HG03565 (cell line): ENCODE results near the gene PI16.

ENCODE experiments used
- ATAC-seq: cut with Tn5 transposase; IDR thresholded peaks from one replicate; pipeline ENCODE4 v1.9.1; 2021; ENCODE audit warnings: mild to moderate bottlenecking, moderate library complexity; ENCODE audit not compliant: unreplicated experiment

Gene PI16, protein sequence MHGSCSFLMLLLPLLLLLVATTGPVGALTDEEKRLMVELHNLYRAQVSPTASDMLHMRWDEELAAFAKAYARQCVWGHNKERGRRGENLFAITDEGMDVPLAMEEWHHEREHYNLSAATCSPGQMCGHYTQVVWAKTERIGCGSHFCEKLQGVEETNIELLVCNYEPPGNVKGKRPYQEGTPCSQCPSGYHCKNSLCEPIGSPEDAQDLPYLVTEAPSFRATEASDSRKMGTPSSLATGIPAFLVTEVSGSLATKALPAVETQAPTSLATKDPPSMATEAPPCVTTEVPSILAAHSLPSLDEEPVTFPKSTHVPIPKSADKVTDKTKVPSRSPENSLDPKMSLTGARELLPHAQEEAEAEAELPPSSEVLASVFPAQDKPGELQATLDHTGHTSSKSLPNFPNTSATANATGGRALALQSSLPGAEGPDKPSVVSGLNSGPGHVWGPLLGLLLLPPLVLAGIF

DNA sequence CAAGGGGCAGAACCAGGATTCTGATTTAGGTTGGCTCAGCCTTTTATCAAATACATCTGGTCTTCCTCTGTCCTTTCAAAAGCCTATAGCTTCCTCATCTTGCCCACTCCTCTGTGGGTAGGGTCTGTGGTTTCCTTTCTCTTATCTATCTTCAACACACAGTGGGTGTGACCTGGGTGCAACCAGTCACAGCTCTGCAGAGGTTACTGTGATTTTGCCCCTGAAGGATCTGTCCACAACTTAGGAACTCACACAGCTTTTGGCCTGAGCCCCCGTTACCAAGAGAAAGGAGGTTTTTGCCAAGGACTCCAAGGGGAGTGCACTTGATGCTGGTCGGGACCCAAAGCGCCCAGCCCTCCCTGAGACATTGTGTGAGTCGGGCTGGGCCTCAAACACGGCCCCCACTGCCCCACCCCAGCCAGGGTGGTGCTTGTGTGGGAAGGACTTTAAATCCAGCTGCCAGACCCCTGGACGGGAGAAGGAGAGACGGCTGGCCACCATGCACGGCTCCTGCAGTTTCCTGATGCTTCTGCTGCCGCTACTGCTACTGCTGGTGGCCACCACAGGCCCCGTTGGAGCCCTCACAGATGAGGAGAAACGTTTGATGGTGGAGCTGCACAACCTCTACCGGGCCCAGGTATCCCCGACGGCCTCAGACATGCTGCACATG lies at the start of gene PI16:
PI16 (plus strand) TSS at position 477 of the 670 bp plus-strand sequence; CDS start at position 500, 23 bp downstream.
- ATAC-seq, result no peak

DNA sequence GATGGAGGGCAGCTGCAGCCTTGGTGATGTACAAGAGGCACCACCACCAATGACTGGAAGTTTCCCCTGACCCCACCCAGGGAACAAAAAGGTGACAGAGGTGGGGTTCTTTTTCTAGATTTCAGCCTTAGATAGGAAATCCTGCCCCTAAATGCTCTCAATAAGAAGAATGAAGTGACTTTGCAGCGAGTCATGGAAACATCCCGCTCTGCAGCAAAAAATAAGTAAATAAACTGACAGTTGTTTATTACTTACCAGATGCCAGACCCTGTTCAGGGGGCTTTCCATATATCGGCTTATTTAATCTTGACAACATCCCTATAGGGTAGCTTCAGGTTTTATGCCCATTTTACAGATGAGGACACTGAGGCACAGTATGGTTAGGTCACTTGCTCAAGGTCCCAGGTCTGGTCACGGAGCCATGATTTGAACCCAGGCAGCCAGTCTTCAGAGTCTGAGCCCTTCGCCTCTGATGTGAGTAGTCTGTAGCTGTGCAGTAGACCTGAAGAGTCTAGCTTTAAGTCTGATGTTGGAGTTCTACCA lies 49.6 kb upstream of the PI16 start:
- no peak for ATAC-seq

DNA sequence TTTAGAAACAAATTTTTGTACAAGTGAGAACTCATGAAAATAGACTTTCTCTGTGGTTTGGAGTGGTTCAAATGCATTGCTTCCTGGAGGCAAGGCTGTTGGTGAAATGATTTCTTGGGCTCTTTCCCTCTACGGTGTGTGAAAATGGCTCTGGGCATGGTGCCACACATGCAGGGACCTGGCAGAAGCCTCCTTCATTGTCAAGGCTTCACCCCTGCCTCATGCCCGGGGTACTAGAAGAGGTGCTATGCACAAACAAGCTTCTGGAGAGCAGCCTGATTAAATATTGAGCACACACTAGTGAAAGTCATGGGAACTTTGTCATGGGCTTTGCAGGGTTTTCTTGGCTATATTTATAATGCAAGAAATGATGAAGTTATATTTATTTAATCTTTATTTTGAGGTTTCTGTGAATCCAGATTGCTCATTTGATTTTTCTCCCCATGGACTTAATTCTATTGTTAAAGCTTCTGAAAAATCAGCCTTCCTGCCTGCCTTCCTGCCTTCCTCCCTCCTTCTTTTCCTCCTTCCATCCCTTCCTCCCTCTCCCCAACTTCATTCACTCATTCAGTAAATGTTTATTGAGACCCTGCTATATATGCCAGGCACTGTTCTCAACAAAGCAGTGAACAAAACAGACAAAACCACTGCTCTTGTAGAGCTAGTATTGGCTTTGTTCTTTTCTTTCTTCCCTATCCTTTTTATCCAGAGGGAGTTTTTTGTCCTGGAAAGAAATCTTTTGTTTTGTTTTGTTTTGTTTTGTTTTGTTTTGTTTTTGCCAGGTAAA lies 47.8 kb upstream of the PI16 start:
- ATAC-seq, result no peak

DNA sequence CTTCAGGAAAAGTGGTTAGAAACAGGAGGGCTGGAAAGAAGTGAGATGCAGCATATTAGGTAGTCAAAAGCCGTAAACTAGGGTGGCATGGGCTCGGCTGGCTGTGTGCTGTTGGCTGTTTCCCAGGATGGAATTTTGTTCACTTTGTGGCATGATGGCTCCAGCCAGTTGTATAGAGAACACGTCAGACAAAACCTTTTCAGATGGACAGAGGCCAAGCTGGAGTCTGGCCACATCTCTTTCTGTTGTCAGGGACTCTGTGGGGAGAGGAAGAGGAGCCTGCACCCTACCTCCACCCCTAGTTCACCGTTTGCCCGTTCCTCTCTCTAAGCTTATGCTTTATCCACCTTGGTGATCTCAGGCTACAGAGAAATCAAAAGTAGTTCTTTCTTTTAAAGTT lies 46.8 kb upstream of the PI16 start:
- no peak for ATAC-seq

DNA sequence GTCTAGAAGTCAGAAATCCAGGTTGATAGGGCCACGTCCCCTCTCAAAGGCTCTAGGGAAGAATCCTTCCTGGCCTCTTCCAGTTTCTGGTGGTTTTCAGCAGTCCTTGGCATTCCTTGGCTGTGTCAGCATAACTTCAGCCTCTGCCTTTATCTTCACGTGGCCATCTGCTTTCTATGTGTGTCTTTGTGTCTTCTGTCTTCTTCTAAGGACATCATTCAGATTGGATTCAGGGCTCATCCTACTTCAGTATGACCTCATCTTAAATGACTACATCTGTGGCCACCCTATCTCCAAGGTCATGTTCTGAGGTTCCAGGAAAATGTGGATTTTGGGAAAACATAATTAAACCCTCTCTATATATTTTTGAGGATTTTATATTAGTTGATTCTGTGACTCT lies 45.8 kb upstream of the PI16 start:
- ATAC-seq, result no peak

DNA sequence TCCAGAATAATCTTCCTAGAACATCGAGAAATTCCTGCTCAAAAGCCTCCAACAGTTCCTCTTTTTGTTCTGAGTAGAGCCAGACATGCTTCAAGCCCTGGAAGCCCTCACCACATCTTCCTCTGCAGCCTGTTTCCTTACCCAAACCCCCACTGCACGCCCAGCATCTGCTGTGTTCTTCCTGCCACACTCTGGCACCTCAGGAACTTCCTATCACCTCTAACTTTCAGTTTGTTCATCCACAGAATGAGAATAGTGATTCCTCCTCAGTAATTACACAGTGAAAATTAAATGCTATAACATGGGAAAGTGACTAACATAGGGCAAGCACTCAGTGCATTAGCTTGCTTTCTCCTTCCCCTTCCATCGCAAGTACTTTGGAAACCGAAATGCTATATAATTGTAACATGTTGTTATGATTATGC lies 42.5 kb upstream of the PI16 start:
- ATAC-seq, result no peak

DNA sequence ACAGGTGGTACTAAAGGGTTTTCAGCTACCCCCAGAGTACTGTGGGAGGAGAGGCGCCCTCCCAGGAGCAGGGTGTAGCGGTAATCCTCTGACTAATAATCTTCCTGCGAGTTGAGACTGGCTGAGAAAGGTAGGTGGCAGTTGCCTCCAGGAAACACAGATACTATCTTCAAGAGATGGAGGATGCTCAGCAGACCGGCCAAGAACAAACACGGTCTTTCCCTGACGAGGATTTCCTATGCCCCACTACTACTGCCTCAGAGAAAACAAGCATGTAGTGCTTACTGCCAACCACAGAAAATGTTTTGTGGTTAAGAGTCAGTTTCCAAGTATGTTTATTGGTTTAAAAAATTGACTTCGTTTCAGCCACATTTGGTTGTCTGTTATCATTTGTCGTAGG lies 42.0 kb upstream of the PI16 start:
- peak; percentile 81 for ATAC-seq

DNA sequence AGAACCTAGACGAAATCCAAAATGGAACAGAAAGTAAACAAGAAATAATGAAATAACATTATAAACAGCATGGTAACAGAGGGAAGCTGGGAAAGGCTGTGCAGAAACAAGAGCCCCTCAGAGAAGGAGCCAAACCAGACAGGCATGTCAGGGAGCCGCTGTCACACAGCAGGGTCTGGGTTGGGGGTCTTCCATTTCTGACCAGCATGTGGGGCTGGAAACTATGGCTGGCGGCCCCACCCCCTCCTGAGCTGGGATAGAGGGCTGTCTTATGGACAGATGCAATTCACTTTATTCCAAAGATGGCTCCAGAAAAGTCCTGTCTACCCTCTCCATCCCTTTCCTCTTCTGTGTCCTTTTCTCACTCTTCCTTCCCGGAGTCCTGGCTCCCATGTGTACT lies 41.5 kb upstream of the PI16 start:
- ATAC-seq, result no peak

DNA sequence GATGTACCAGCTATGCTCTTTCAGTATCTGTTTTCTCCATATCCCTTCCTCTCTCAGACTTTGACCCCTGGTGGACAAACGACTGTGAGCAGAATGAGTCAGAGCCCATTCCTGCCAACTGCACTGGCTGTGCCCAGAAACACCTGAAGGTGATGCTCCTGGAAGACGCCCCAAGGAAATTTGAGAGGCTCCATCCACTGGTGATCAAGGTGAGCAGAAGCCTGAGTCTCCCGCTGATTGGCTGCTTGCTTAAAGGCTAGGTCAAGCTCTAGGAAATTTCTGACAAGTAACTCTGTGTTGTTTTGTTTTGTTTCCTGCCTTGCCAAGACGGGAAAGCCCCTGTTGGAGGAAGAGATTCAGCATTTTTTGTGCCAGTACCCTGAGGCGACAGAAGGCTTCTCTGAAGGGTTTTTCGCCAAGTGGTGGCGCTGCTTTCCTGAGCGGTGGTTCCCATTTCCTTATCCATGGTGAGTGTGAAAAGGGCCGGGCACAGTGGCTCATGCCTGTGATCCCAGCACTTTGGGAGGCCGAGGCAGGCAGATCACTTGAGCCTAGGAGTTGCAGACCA lies 40.2 kb upstream of the PI16 start:
- ATAC-seq, result no peak

DNA sequence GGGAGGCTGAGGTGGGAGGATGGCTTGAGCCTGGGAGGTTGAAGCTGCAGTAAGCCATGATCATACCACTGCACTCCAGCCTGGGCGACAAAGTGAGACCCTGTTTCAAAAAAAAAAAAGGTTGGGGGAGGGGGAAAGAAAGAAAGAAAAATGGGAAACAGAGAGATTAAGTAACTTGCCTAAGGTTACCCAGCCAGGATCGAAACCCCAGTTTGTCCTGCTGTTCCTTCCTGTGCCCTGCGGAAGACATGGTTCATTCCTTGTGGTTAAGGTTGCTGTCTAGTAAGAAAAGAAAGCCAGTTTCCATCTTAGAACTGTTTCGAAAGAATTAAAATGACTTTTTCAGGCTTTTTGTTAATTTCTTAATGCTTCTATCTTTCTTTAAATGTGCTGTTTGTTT lies 38.9 kb upstream of the PI16 start:
- ATAC-seq, result no peak

DNA sequence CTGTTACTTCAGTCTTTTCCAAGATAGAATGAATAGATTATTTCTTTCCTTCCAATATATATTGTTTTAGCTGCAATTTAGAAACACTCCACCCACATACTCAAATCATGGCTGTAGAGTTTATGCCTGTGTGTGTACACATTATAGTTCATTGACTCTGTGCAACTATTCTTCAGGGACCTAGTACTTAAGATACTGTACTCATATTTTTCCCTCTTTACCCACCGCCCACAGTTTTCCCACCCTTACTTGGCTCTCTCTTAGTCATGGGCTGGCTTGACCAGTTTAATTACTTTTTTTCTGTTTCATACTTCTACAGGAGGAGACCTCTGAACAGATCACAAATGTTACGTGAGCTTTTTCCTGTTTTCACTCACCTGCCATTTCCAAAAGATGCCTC lies 38.4 kb upstream of the PI16 start:
- ATAC-seq, result no peak

DNA sequence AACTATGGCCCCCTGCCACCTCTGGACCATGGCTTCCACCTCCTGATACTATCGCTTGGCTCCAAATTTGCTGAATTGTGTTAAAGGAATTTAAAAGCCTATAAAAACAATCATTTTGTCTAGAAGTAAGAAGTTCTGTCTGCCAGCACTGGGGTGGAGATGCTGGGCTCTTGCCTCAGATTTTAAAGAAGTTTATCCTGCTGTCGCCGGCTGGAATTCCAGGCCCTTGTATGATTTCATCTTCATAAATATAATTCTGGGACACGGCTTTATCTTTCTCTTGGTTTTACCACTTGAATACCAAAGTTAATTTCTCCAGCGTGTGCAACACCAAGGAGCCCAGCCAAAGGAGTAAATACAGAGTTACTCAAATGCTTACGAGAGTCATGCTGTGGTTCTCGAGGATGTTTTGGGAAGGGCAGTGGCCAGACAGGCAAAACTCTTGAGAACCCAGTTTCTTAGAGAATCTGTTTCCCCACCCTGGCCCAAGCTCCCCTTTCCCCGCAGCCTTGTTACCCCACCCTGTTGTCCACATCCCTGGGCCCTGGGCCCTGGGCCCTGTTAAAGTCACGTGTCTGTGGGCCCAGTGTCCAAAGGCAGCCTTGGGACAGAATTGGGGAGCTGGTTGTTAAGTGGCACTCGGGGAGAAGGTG lies 36.9 kb upstream of the PI16 start:
- no peak for ATAC-seq

DNA sequence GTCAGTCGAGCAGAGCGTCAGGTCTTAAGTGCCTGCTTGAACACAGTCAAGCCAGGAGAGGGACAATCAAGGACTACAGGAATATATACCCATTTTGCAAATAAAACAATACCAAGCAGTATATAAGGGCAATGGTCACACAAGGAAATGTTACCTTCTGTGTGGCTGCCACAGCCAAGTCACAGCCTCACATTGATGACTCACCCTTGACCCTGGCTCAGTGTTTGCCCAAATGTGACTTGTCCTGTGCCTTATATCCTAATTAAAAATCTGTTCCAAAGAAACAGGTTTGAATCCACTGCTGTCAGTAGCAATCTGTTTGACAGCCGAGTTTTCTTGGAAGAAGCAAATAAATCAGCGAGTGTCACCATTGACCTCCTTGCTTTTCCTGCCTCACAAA lies 34.5 kb upstream of the PI16 start:
- ATAC-seq, result no peak

DNA sequence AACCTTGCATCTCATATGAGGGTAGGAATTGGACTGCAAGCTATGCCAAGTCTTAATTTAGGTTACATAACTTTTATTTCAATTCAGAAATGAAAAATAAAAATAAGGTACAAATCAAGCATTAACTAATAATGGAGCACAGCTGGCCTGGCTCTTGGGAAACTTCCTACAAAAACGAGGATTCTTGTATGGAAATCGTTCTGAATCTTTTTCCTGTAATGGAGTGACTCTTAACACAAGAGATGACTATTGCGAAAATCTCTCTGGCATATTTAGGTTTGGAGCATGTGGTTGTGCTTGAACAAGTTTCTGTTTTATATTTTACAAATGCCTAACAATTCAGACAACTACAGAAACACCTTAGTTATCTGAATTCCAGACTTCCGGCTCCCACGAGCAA lies 34.0 kb upstream of the PI16 start:
- ATAC-seq, result no peak

DNA sequence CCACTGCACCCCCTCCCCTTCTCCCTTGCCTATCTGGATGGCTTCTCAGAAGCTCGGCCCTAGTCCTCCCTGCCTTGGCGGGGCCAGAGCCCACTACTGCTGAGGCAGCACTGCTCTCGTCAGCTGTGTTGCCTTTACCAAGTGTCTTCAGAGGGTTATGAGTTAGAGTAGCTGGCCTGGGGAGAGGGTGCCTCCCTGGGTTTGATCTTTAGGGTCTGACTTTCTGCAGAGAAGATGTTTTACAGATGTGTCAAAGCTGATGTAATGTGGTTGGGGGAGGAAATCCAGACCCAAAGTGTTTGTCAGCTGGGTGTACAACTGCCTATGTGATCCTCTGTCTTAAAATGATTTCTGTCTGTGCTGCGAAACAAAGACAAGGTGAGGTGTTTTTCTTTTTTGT lies 30.4 kb upstream of the PI16 start:
- ATAC-seq, result no peak

DNA sequence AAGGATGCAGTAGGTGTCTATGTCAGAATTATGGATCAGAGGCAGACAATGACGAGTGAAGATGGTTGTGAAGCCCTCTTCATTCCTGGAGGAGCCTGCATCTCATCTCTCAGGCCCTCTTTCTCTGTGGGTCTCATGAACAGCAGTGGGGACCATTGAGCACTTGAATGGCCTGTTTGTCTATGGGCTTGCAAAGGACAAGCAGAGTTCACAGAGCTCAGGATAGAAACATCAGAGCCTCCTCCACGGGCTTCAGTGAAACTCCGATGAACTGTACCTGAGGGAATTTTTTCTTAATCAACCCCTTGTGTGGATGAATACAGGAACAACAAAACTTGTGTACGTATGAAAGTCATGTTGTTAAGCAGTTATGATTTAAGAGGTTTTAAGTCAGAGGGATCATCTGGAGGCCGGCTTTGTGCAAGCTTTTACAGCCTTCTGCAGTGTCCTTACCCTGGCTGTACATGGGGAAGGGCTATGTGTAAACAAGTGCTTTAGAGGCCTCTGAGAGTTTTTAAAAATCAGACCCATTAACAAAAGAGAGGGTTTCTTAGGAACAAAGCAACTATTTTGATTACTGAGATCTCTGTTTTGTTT lies 29.7 kb upstream of the PI16 start:
- no peak for ATAC-seq

DNA sequence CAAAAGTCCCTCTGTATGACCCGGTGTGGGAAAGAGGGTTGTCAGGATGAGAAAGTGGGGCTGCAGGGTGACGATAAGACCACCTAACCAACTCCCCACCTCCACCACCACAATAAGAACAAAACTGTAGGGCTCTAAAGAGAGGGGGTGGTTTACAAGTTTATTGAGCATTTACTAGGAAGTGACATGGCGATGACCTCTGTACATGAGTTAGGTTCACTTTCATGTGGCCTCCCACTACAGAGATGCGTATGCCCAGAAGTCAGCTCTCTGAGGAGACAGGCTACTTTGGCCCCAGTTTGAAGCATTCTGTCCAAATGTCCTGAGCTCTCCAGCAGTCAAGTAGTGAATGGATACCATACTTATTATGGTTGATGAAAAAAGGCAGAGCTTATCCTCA lies 28.7 kb upstream of the PI16 start:
- no peak for ATAC-seq

DNA sequence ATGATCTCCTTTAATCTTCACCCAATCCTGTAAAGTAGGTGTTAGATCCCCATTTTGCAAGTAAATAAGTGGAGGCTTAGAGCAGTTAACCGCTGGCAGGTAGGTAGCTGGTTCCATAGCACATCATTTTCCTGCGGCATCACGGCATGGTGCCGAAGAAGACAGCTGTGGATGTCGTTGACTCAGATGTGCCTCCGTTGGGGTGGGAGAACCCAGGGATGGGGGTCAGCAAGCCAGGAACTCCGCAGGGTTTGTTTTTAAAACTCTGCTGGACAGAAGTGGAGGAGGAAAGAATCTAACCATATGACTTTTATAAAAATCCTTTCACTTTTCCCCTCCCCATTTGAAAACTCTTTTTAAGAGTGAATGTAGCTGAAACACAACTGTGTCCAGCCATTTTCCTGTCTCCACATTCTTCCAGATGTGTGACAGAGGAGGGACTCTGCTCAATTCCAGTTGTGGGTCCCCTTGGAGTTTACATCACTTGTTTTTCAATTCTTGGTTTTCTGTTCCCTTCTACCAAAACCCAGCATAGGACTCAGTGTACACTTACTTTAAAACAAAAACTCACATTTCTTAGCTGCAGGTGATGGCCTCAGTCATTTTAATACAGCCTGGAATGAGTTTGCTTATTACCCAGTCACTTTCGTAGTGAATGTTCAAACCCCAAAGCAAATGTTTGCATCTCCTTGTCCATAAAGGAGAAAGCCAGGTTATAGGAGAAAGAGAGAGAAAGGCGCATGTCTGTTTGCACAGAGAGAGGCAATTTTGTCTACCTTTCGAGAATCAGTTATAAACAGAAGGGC lies 27.6 kb upstream of the PI16 start:
- ATAC-seq, result no peak
